ENCODE measurements around the gene CHRM4. TPM values are rescaled to one million over a fixed set of nuclear protein-coding genes. Genes with fewer than 3 reads are reported as not detected.
"Not testable (repeated sequence)": the region's sequence is repeated elsewhere in the genome, so short reads cannot be mapped to it uniquely, and the experiment has no call there.

CHRM4 gene
- total and polyA plus RNA-seq, 2 donors, result 0.21 to 0.56 TPM

DNA sequence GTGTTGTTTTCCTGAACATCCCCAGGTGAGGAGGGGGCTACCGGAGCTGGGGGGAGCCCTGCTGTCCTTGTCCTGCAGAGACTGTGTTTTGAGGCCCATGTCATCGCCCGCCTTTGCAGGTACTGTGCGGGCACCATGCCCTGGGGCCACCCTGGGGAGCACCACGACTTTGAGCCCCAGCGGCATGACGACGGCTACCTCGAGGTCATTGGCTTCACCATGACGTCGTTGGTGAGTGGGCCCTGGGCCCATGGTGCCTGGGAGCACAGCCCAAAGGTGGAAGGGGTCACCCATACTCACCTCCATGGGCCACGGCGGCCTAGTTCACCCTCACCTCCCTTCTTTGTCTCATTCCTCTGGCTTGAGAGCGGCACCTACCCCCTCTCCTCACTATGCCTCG is 16.8 kb downstream of the CHRM4 start:
- Histone ChIP-seq H3K4me1 (ENCODE audit: insufficient read depth) (no peaks in the 10 kb centered on the region), H3K27ac (ENCODE audit: low read depth) (no peak overlapping the region), H3K4me3 (ENCODE audit: low read depth, low read length) (no peak overlapping the region), H3K36me3 (ENCODE audit: insufficient read depth) (no peaks in the 10 kb centered on the region)
- no peak for DNase-seq (ENCODE audit: extremely low spot score)
- 91% methylated on average over 15 of the region's 15 CpGs for WGBS

- 90% methylated on average over 30 of the region's 30 CpGs for WGBS
- no peak overlapping the region for H3K27ac ChIP-seq (ENCODE audit: low read depth)
- H3K4me1 ChIP-seq (ENCODE audit: insufficient read depth), result no peaks in the 10 kb centered on the region
- no peak overlapping the region for H3K4me3 ChIP-seq (ENCODE audit: low read depth, low read length)
- no peak for DNase-seq (ENCODE audit: extremely low spot score)
- H3K36me3 ChIP-seq (ENCODE audit: insufficient read depth), result no peaks in the 10 kb centered on the region
Observed at GRCh38 chr11:46373787-46374740, 17.5 kb downstream of the CHRM4 start.

GRCh38 chr11:46372501-46372900 is 19.1 kb downstream of the CHRM4 start:
- H3K36me3 ChIP-seq (ENCODE audit: insufficient read depth); H3K4me1 ChIP-seq (ENCODE audit: insufficient read depth); H3K4me3 ChIP-seq (ENCODE audit: low read depth, low read length); H3K27ac ChIP-seq (ENCODE audit: low read depth); DNase-seq (ENCODE audit: extremely low spot score): not testable (repeated sequence)
- WGBS, result 93% methylated on average over 15 of the region's 15 CpGs

DNA sequence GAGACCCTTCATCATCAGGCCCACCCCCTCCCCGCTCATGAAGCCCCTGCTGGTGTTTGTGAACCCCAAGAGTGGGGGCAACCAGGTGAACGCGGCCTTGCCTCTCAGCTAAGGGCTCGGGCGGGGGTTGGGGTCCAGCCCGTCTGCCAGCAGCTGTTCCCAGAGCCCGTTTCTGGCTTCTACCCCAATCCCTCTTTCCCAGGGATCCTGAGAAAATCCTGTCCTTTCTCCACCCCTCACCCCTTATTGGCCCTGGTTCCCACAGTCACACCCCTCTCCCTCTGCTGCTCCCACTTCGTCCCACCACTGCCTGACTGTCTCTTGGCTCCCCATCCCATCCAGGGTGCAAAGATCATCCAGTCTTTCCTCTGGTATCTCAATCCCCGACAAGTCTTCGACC is 19.5 kb downstream of the CHRM4 start:
- Histone ChIP-seq H3K36me3 (ENCODE audit: insufficient read depth) (no peaks in the 10 kb centered on the region), H3K4me1 (ENCODE audit: insufficient read depth) (no peaks in the 10 kb centered on the region), H3K27ac (ENCODE audit: low read depth) (no peak overlapping the region), H3K4me3 (ENCODE audit: low read depth, low read length) (no peak overlapping the region)
- 68% methylated on average over 10 of the region's 10 CpGs for WGBS
- DNase-seq (ENCODE audit: extremely low spot score), result no peak

GRCh38 chr11:46371262-46371661 is 20.3 kb downstream of the CHRM4 start:
- not testable (repeated sequence) for H3K4me1 ChIP-seq (ENCODE audit: insufficient read depth); H3K4me3 ChIP-seq (ENCODE audit: low read depth, low read length); H3K36me3 ChIP-seq (ENCODE audit: insufficient read depth); H3K27ac ChIP-seq (ENCODE audit: low read depth); DNase-seq (ENCODE audit: extremely low spot score)
- WGBS, result 95% methylated on average over 19 of the region's 19 CpGs

- no peak overlapping the region for H3K4me3 ChIP-seq (ENCODE audit: low read depth, low read length)
- no peak for DNase-seq (ENCODE audit: extremely low spot score)
- 85% methylated on average over 13 of the region's 13 CpGs for WGBS
- no peak overlapping the region for H3K27ac ChIP-seq (ENCODE audit: low read depth)
- no peaks in the 10 kb centered on the region for H3K36me3 ChIP-seq (ENCODE audit: insufficient read depth)
- no peaks in the 10 kb centered on the region for H3K4me1 ChIP-seq (ENCODE audit: insufficient read depth)
Observed at GRCh38 chr11:46370253-46370652, 21.3 kb downstream of the CHRM4 start.

DNA sequence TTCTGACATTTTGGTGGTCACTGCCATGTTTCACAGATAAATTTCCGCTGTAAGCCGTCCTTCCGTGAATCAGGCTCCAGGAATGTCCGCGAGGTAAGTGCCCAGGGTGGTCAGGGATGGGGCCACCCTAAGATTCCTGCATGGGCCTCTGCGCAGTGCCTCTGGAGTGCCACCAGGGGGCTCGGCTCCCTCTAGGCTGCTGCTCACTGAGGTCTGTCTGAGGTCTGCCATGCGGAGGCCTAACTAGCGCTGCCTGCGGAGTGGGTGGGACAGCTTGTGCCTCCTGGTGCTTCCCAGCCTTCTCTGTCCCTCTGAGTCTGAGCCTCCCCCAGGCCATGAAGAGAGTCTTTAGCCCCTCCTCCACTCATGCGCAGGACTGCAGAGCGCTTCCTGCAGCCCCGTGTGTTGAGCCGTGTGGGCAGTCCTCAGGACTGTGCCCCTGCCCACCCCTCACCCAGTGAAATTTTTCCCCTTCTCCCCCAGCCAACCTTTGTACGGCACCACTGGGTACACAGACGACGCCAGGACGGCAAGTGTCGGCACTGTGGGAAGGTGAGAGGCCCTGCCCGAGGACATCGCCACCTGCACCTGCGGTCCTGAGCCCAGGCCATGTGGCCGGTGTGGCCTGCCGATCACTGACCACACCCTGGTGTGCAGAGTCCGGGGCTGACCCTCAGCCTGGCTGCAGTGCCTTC is 22.0 kb downstream of the CHRM4 start:
- 66% methylated on average over 25 of the region's 25 CpGs for WGBS
- no peak for DNase-seq (ENCODE audit: extremely low spot score)
- no peaks in the 10 kb centered on the region for H3K36me3 ChIP-seq (ENCODE audit: insufficient read depth)

DNA sequence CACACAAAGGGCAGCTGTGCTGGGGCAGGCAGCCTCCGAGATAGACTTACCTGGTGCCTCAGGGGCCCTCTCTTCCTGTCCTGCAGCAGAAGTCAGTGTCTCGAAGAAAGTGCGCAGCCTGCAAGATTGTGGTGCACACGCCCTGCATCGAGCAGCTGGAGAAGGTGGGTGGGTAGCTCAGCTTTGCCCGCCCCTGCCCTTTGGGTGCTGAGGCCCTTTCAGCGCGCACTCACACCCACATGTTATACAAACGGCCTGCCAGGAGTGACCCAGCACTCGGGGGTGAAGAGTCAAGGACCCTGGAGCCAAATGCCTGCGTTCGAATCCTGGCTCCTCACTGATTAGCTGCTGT is 23.7 kb downstream of the CHRM4 start:
- no peak overlapping the region for H3K4me3 ChIP-seq (ENCODE audit: low read depth, low read length)
- H3K27ac ChIP-seq (ENCODE audit: low read depth), result no peak overlapping the region
- no peak for DNase-seq (ENCODE audit: extremely low spot score)
- H3K4me1 ChIP-seq (ENCODE audit: insufficient read depth), result no peaks in the 10 kb centered on the region
- no peaks in the 10 kb centered on the region for H3K36me3 ChIP-seq (ENCODE audit: insufficient read depth)
- WGBS, result 83% methylated on average over 12 of the region's 12 CpGs

More for the DNA sequence above, 22.0 kb downstream of the CHRM4 start:
- H3K4me1 ChIP-seq (ENCODE audit: insufficient read depth), result no peaks in the 10 kb centered on the region
- no peak overlapping the region for H3K4me3 ChIP-seq (ENCODE audit: low read depth, low read length)
- H3K27ac ChIP-seq (ENCODE audit: low read depth), result no peak overlapping the region

DNA sequence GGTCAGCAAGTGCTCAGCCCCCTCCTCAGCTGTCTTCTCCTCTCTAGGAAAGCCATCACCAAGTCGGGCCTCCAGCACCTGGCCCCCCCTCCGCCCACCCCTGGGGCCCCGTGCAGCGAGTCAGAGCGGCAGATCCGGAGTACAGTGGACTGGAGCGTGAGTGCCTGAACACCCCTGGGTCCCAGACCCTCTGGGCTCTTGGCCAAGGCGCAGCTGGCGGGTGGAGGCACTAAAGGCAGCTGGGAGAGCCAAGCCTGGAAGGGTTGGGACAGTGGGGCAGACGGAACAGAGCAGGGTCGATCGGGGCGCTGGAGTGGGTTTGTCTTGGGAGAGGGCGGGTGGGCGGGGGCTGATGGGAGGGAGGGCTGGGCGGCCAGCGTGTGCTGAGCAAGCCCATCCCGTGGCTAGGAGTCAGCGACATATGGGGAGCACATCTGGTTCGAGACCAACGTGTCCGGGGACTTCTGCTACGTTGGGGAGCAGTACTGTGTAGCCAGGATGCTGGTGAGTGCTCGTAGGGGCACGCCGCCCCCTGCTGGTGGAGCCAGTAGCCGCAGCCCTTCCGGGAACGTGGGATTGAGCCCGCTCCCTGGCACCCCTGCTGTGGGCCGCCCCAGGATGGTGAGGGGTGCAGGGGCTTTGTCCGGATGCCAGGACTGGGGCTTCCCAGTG is 24.2 kb downstream of the CHRM4 start:
- Histone ChIP-seq H3K4me1 (ENCODE audit: insufficient read depth) (no peaks in the 10 kb centered on the region), H3K27ac (ENCODE audit: low read depth) (no peak overlapping the region), H3K36me3 (ENCODE audit: insufficient read depth) (no peaks in the 10 kb centered on the region), H3K4me3 (ENCODE audit: low read depth, low read length) (no peak overlapping the region)
- DNase-seq (ENCODE audit: extremely low spot score), result no peak
- 21% methylated on average over 32 of the region's 32 CpGs for WGBS

DNA sequence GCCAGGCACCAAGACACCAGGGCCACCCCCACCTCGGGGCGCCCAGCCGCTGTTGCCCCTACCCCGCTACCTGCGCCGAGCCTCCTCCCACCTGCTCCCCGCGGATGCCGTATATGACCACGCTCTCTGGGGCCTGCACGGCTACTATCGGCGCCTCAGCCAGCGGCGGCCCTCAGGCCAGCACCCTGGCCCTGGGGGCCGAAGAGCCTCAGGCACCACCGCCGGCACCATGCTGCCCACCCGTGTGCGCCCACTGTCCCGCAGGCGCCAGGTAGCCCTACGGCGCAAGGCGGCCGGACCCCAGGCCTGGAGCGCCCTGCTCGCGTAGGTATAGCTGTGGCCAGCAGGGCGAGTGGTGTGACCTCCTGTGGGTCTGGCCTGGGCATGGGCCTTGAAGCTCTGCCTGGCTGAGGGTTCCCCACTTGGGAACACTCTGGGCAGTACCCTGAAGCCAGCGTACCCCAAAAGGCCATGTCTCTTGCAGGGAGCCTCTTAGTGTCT is 24.9 kb downstream of the CHRM4 start:
- no peaks in the 10 kb centered on the region for H3K36me3 ChIP-seq (ENCODE audit: insufficient read depth)
- 92% methylated on average over 31 of the region's 31 CpGs for WGBS
- H3K27ac ChIP-seq (ENCODE audit: low read depth), result no peak overlapping the region
- no peak for DNase-seq (ENCODE audit: extremely low spot score)
- H3K4me3 ChIP-seq (ENCODE audit: low read depth, low read length), result no peak overlapping the region
- no peaks in the 10 kb centered on the region for H3K4me1 ChIP-seq (ENCODE audit: insufficient read depth)

- DNase-seq (ENCODE audit: extremely low spot score), result no peak
- Histone ChIP-seq H3K4me3 (ENCODE audit: low read depth, low read length) (no peak overlapping the region), H3K4me1 (ENCODE audit: insufficient read depth) (no peaks in the 10 kb centered on the region), H3K36me3 (ENCODE audit: insufficient read depth) (no peaks in the 10 kb centered on the region), H3K27ac (ENCODE audit: low read depth) (no peak overlapping the region)
- WGBS, result 91% methylated on average over 22 of the region's 22 CpGs
Observed at GRCh38 chr11:46366260-46366659, 25.3 kb downstream of the CHRM4 start.

DNA sequence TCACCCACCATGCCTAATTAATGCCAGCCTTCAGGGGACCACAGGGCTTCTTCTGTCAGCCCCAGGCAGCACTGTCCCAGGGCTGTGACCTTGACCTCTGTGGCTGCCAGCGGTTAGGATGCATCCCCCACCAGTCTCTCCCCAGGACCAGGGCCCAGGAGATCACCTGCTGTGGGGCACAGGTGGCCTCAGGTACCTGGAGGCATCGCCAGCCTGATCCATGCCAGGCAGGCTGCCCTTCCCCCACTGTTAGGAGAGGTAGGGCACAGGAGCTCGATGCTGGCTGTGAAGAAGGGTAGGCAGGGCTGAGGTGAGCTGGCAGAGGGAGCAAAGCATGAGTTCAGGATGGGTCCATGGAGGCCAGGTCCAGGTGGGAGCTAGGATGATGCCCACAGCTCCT is 26.8 kb downstream of the CHRM4 start:
- 87% methylated on average over 3 of the region's 3 CpGs for WGBS
- no peak overlapping the region for H3K27ac ChIP-seq (ENCODE audit: low read depth)
- no peaks in the 10 kb centered on the region for H3K4me1 ChIP-seq (ENCODE audit: insufficient read depth)
- DNase-seq (ENCODE audit: extremely low spot score), result no peak
- no peak overlapping the region for H3K4me3 ChIP-seq (ENCODE audit: low read depth, low read length)
- H3K36me3 ChIP-seq (ENCODE audit: insufficient read depth), result no peaks in the 10 kb centered on the region

DNA sequence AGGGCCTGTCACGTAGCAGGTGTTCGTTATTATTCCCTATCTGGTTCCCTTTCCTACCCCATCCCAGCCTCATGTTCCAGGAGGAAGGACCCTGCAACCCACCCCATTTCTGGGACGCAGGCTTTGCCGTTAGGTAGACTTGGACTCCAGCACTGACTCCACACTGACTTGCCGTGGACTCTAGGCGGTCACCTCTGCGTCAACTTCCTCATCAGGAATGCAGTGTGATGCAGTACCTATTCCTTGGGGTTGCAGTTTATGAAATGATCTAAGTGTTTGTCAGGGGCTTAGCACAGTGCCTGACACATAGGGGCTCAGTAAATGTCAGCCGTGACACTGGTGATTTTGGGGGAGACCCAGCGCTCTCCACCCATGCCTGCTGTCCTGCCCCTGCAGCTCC is 27.5 kb downstream of the CHRM4 start:
- H3K27ac ChIP-seq (ENCODE audit: low read depth), result no peak overlapping the region
- H3K4me3 ChIP-seq (ENCODE audit: low read depth, low read length), result no peak overlapping the region
- 91% methylated on average over 9 of the region's 9 CpGs for WGBS
- no peaks in the 10 kb centered on the region for H3K4me1 ChIP-seq (ENCODE audit: insufficient read depth)
- no peaks in the 10 kb centered on the region for H3K36me3 ChIP-seq (ENCODE audit: insufficient read depth)
- no peak for DNase-seq (ENCODE audit: extremely low spot score)

All from urinary bladder (tissue), 4 donors.